K562 (cell line): ENCODE data around the gene NUSAP1. TPM values are rescaled to one million over a fixed set of nuclear protein-coding genes. Genes with fewer than 3 reads are reported as not detected.

Experiments used
- BACH1 ChIP-seq: fragments of 200-800 bp; sonication (Bioruptor generic); IDR thresholded peaks from 2 replicates; pipeline ENCODE4 v1.6.1; 2016; ENCODE audit warnings: missing genetic modification characterization, missing compliant biosample characterization
- BRD4 ChIP-seq: fragments of 200-600 bp; sonication (generic); IDR thresholded peaks from 2 replicates; pipeline ENCODE4 v1.6.1; 2017; ENCODE audit warnings: inconsistent platforms
- FUS ChIP-seq: fragments of 200-400 bp; formaldehyde crosslinking; optimal IDR thresholded peaks from 2 replicates; pipeline ENCODE3; 2017; ENCODE audit warnings: low read depth, low read length
- GABPA ChIP-seq: fragments of 200-800 bp; sonication (Bioruptor generic); conservative IDR thresholded peaks from 2 replicates; pipeline ENCODE4 v1.6.1; 2016; ENCODE audit warnings: low read depth, missing genetic modification characterization, missing compliant biosample characterization
- HNRNPUL1 ChIP-seq: fragments of 200-400 bp; formaldehyde crosslinking; IDR thresholded peaks from 2 replicates; pipeline ENCODE4 v1.6.1; 2017; ENCODE audit warnings: low read length
- KDM5B ChIP-seq: fragments of 200-600 bp; sonication (generic); IDR thresholded peaks from 2 replicates; pipeline ENCODE4 v1.6.1; 2012; ENCODE audit warnings: low read depth, mild to moderate bottlenecking, moderate library complexity, low read length, control low read depth, inconsistent platforms; ENCODE audit not compliant: insufficient replicate concordance
- LCOR ChIP-seq: sonication (generic); formaldehyde crosslinking; IDR thresholded peaks from 2 replicates; pipeline ENCODE4 v1.8.0; 2022; ENCODE audit warnings: mild to moderate bottlenecking, missing genetic modification reagents
- MTA3 ChIP-seq: fragments of 450-650 bp; formaldehyde crosslinking; IDR thresholded peaks from 2 replicates; pipeline ENCODE4 v1.6.1; 2017; ENCODE audit warnings: mild to moderate bottlenecking, borderline replicate concordance
- TCF7 ChIP-seq: sonication (generic); IDR thresholded peaks from 2 replicates; pipeline ENCODE4 v1.6.1; 2016; ENCODE audit warnings: antibody characterized with exemption, borderline replicate concordance
- THAP7 ChIP-seq: fragments of 250-450 bp; sonication (Bioruptor Pico); IDR thresholded peaks from 2 replicates; pipeline ENCODE4 v1.5.0; 2021
- ZFP91 ChIP-seq: sonication (generic); formaldehyde crosslinking; IDR thresholded peaks from 2 replicates; pipeline ENCODE4 v1.8.0; 2022; ENCODE audit warnings: mild to moderate bottlenecking, missing genetic modification reagents
- ZNF318 ChIP-seq, 2 experiments: fragments of 450-650 bp; IDR thresholded peaks; 2 replicates each; pipeline ENCODE4 v1.6.1; 2016; ENCODE audit warnings: mild to moderate bottlenecking in 2 of 2, borderline replicate concordance in 1 of 2, low read depth in 1 of 2, moderate library complexity in 1 of 2
- ZNF408 ChIP-seq: fragments of 250-450 bp; sonication (Bioruptor Pico); IDR thresholded peaks from 2 replicates; pipeline ENCODE4 v1.4.0; 2020; ENCODE audit warnings: low read depth, mild to moderate bottlenecking, moderate library complexity
- ZNF512 ChIP-seq: IDR thresholded peaks from 2 replicates; pipeline ENCODE4 v1.6.1; 2016; ENCODE audit warnings: missing genetic modification characterization, missing compliant biosample characterization
- ZNF589 ChIP-seq: fragments of 200-800 bp; sonication (Bioruptor generic); IDR thresholded peaks from 2 replicates; pipeline ENCODE4 v1.6.1; 2016; ENCODE audit warnings: low read depth, missing genetic modification characterization, missing compliant biosample characterization
- polyA plus RNA-seq, 8 experiments: library from polyadenylated mRNA; depleted of rRNA in 4 of 8; stranded (reverse) in 5 of 8; unstranded in 3 of 8; fragments of >200 nt; fragmentation: Nextera tagmentation in 2 of 8; fragmentation: Illumina TruSeq in 1 of 8; extraction: Ambion mirVana in 2 of 8; extraction: Trizol in 1 of 8; gene quantifications; 2 replicates each; pipeline versions ENCODE4 v1.2.1 to v1.2.3, GENCODE V29; 2011 to 2014; ENCODE audit warnings: inconsistent platforms in 1 of 8, missing spikeins in 1 of 8
- total RNA-seq, 7 experiments: library from RNA; depleted of rRNA in 6 of 7; stranded (reverse); fragments of >200 nt in 6 of 7; fragmentation: Illumina TruSeq in 2 of 7; extraction: Trizol in 2 of 7; gene quantifications; 2 replicates each; pipeline versions ENCODE4 v1.2.1 to v1.2.3, GENCODE V29; 2011 to 2021; ENCODE audit warnings: low replicate concordance in 1 of 7

The NUSAP1 gene
- total and polyA plus RNA-seq, 9 of the 15 experiments (the other 6 are each of a cell fraction or from before 2014, with no cell fraction given) = 119 to 266 (median 227) TPM

- no peak for TF ChIP-seq ZNF318 (IDR thresholded peaks at IDR 0.05; ENCODE audit: borderline replicate concordance in 1 of 2, low read depth in 1 of 2)
- TF ChIP-seq LCOR (CRISPR knock-in tag) = peak; percentile 24; the same call in 1 of the 2 replicates
- peak; percentile 84; the same call in 1 of the 2 replicates for TF ChIP-seq MTA3
- TF ChIP-seq GABPA (tag) = peak; percentile 44; the same call in 1 of the 2 replicates
- TF ChIP-seq ZNF512 = no peak
- no peak for TF ChIP-seq HNRNPUL1
- no peak for TF ChIP-seq TCF7
- TF ChIP-seq BACH1 (tag) = no peak
- peak; percentile 98 for TF ChIP-seq ZNF589
- peak; percentile 67; the same call in 1 of the 2 replicates for TF ChIP-seq BRD4
- no peak for TF ChIP-seq ZFP91 (CRISPR knock-in tag)
- TF ChIP-seq FUS = no peak
- peak; percentile 68 for TF ChIP-seq KDM5B
- TF ChIP-seq THAP7 (CRISPR knock-in tag) = no peak
- no peak for TF ChIP-seq ZNF408 (CRISPR knock-in tag)
Observed at GRCh38 chr15:41283653-41284426, 48.8 kb upstream of the NUSAP1 start (continued).
